NCI-H524 treated with DMSO at 0.1 percent for 48 hours (cell line): ENCODE measurements around the gene MARCHF3.
"Not testable (repeated sequence)": the region's sequence is repeated elsewhere in the genome, so short reads cannot be mapped to it uniquely, and the experiment has no call there.

Experiments
- DNase-seq: peaks from one replicate; lab custom pipeline; 2025; lab: John Stamatoyannopoulos, UW

Gene MARCHF3

DNA sequence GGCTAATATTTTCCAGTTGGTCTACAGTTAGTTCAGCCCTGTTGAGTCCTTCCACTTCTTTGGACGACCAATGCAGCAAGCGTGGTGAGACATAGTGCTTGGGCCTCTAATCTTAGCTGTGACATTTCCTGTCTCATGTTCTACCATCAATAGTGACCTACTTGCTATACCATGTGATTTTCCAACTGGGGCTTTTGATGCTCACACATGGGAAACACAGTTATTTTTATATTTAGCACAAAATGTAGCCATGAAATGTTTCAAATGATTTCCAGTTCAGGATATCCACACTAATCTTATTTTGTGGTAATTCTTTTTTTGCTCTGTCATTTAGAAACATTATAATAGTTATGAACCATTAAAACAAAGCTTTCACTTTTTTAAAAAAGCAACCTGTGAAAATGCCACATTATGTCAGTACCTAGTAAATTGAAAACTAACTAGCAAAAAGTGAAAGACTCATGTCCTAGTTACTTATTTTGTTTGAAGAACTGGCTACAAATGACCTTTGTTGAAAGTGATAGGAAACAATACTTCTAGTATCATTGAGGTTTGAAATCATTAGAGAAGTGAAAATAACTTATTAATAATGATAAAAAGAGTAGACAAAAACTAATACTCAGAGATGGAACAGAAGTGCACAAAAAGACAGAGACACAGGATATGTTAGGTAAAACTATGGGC is 18.3 kb downstream of the MARCHF3 start:
- DNase-seq: no peak

DNA sequence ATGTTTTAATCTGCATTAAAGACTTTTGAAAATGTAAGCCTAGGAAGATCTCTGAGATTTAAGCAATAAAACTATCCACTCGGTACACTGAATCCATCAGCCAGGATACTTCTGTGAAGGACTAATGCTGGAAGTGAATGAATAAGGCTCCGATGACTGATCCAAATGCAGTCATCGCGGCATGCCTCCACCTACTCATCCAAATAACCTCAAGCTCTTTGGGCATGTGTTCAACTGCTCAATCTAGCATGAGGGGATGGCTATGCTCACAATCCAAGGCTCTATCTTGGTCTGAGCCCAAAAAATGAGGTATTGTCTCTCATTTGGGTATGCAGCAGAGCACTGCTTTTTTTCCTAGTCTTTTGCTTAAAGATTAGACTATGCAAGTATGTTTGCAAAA is 19.2 kb downstream of the MARCHF3 start:
- DNase-seq: no peak

- DNase-seq: no peak
These were observed 20.0 kb downstream of the MARCHF3 start for GRCh38 chr5:127010362-127010761.

DNA sequence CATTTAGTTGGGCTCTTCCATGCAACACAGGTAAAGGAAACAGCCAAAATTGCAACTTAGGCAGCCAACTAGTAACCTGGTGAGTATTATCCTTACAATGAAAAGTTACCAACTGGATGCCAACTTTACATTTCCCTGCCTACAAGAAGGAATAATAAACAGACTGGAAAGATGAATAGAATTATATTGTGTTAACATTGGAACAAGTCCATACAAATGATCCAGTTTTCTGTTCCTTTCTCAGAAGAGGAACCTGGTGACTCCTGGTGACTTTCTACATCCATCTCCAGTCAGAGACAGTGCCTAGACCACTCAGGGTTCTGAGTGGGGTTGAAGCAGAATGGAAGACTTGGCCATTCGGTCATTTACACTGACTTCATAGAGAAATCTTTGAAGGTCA is 20.6 kb downstream of the MARCHF3 start:
- no peak for DNase-seq

DNA sequence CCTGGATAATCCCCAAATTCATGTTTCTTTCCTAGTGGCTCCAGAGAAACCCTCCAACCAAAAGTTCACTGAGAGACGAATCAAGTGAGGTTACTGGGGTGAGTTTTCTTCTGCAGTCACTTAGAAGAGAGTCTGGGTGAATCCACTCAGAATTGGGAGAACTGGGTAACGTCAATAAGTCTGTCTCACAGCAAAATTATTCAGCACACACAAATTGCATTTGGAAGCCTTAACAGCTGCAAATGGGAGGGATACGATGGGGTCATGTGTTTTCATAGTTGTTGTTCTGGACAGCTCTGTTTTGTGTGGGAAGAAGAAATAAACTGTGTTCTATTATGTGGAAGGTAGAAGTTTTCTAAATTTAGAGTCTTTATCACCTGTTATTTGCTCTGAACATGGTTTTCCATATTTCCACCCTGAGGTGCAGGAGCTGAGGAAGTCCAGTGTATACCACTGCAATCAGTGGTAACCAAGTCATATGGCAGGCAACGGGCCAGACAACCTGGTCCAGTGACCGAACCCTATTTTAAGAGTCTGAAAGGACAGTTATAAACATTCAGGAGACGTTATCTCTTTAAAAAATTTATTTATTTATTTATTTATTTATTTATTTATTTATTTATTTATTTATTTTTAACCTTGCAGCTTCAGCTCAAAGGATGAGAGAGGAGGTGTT is 21.9 kb downstream of the MARCHF3 start:
- DNase-seq: no peak

DNA sequence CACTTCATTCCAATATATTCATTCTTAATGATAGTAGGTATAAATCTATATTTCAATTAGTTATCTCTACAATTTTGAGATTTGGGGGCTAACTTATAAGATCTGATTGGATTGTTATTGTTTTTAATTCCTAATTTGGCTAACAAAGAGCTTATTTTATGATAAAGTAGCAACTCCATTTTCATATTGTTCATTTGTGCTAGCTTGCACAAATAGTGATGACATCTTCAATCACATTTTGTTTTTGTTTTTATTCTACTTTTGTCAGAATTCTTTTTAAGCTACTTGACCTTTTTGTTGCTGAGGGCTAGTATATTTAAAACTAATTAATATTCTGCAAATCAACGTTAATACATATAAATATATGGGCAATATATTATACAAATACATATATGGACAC is 22.8 kb downstream of the MARCHF3 start:
- DNase-seq: no peak

GRCh38 chr5:127006744-127007143 is 23.6 kb downstream of the MARCHF3 start:
- no peak for DNase-seq

DNA sequence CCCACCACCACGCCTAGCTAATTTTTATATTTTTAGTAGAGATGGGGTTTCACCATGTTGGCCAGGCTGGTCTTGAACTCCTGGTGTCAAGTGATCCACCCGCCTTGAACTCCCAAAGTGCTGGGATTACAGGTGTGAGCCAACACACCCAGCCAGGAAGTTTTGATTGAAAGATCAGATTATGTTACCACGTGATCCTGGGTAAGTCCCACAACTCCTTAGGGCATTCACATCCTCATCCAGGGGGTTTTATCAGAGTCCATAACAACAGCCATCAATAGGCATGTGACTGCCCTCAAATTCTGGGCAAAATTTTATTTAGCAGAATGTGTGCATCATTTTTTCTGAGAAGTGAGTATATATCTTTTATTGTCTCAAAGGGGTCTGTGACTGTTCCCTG is 25.1 kb downstream of the MARCHF3 start:
- DNase-seq: not testable (repeated sequence)

DNA sequence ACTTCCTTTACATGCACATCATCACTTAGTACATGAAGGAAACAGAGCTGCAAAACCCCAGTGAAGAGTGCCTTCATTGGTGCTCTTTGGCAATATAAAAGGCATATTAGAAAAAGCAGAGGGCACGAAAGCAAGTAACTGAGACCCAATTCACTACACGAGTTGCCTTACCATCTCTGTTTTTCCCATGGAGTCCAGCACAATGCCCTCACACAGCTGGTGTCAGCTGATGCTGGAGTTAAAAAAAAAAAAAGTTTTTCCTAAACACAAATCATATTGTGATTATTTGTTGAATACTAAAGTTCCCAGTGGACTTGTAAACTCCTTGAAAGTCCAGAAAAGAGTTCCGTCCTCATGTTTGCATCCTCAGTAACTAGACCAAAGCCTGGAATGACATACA is 25.6 kb downstream of the MARCHF3 start:
- no peak for DNase-seq

- no peak for DNase-seq
These were observed 26.4 kb downstream of the MARCHF3 start for GRCh38 chr5:127003798-127004495.

DNA sequence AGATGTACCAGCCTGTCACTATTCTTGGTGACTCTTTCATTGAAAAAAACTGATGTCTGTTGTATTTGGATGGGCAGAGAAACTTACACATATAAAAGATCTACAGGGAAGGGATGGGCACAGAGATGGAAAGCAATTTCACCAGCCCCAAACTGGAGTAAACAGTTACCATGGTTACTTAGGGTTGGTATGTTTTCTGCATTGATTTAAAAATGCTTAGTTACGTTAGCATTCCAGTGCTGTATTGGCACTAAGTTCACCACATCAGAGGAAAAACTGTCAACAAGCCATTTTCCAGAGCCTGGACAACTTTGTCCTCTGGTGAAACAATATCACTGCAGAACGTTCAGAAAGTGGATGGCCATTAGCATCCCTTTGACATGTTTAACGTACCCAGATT is 28.0 kb downstream of the MARCHF3 start:
- no peak for DNase-seq

- no peak for DNase-seq
These were observed 28.6 kb downstream of the MARCHF3 start for GRCh38 chr5:127001621-127002296.

DNA sequence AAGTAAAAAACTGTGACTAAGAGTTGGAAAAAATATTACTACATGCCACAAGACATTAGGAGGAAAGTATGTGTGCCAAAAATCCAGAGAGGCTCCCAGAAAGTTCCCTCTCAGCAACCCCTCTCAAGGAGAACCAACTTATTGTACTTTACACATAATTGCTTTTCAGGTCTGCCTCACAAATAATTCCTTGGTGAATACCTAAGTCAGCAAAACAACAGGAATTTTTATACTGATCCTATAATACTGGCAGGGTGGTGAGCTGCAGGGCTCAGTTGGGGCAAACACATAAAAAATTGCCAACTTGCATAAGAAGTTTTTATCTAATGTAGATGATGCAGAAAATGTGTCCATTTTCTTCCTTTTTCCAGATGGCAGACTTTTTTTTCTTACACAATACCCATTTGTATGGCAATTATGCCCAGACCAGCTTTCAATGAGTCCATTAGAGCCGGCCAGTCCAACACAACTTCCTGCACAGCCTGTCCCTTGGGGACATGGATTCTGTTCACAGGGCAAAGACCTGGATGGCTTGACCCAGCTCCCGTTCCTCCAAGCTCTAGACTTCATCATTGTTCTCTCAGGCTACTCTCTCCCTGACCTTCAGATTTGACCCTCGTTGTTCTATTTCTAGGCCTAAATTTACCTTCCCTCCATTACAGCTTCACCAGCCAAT is 31.3 kb downstream of the MARCHF3 start:
- no peak for DNase-seq

- DNase-seq: no peak
These were observed 32.1 kb downstream of the MARCHF3 start for GRCh38 chr5:126998201-126998631.

- no peak for DNase-seq
These were observed 34.7 kb downstream of the MARCHF3 start for GRCh38 chr5:126995689-126996088.

- DNase-seq: no peak
These were observed 35.3 kb downstream of the MARCHF3 start for GRCh38 chr5:126995039-126995438.

GRCh38 chr5:126994485-126994884 is 35.9 kb downstream of the MARCHF3 start:
- no peak for DNase-seq

DNA sequence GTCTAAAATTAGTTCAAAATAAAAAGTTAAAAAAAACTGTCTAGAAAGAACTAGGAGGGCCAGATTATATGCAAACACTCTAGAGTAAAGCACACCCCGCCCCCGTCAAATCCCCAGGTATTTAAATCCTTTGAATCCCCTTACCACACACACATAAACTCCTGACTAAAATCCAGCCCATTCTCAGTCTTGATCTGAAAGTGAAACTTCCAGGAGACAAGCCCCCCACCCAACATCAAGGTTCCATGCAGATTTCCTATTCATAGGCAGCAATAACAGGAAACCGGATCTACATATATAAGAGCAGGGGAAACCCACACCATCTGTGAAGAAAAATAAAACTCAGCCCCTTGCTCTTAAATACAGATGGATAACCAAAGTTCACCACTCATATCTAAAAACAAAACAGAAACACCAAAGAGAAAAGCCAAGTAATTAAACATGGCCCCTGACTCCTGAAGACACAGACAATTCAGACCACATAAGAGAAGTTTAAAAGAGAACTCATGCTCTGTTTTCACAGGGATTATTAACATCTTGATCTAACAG is 42.3 kb downstream of the MARCHF3 start:
- DNase-seq: no peak

GRCh38 chr5:126987271-126987899 is 43.0 kb downstream of the MARCHF3 start:
- DNase-seq: no peak

DNA sequence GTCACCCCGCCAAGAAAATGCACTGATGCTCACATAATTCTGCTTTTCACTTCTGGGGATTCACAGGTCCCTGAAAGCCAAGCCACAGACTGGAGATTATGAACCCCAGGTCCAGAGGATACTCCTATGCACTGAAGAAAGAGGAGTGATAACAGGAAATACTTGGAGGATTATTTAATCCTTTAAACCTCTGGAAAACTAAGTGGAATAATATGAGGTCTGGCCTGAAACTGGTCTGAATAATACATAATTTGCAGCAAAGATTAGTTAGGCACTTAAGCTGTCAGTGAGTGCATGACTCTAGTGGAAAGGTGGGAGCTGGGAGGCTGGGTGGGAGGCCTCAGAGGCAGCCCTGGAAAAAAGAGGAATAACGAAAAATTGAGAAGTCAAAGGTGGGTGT is 45.7 kb downstream of the MARCHF3 start:
- no peak for DNase-seq

DNA sequence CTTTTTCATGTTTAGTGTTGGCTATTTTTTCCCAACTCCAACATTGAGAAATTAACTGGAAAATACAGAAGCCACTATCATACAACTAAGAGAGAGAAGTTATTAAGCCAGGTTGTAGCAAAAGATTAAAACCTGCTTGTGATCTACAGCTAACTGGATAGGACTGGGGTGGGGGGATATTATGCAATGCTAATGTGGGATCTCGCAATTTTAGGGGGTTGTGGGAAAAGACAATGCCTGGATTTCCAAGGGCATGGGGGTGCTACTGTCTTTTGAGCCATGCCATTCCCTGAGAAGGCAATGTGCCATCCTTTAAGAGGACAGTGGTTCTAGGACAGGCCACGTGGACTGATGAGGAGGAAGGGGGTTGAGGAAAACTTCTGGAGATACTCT is 46.5 kb downstream of the MARCHF3 start:
- no peak for DNase-seq
